ENCODE measurements around the gene NADK.

DNA sequence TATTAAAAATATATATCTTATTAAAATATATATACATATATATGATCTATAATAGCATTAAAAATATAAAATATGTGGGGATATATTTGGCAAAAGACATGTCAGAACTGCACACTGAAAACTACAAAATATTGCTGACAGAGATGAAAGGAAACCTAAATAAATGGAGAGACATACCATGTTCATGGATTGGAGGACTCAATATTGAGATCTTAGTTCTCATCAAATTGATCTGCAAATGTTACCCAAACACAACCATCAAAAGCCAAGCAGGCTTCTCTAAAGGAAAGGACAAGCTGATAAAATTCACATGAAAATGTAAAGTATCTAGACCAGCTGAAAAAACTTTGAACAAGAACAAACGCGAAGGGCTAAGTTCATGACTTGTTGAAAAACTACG, 7.2 kb downstream of the NADK start:
- TF ChIP-seq, protein P1, sequence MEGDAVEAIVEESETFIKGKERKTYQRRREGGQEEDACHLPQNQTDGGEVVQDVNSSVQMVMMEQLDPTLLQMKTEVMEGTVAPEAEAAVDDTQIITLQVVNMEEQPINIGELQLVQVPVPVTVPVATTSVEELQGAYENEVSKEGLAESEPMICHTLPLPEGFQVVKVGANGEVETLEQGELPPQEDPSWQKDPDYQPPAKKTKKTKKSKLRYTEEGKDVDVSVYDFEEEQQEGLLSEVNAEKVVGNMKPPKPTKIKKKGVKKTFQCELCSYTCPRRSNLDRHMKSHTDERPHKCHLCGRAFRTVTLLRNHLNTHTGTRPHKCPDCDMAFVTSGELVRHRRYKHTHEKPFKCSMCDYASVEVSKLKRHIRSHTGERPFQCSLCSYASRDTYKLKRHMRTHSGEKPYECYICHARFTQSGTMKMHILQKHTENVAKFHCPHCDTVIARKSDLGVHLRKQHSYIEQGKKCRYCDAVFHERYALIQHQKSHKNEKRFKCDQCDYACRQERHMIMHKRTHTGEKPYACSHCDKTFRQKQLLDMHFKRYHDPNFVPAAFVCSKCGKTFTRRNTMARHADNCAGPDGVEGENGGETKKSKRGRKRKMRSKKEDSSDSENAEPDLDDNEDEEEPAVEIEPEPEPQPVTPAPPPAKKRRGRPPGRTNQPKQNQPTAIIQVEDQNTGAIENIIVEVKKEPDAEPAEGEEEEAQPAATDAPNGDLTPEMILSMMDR (IDR thresholded peaks at IDR 0.05) = no peak
- TF ChIP-seq POLR2A (IDR thresholded peaks at IDR 0.05) = no peak
- no peak for TF ChIP-seq POLR2AphosphoS5 (IDR thresholded peaks at IDR 0.05)

Data from prostate gland (tissue), 2 donors.